ENCODE results near the gene PPARD.
"Not testable (repeated sequence)": the region's sequence is repeated elsewhere in the genome, so short reads cannot be mapped to it uniquely, and the experiment has no call there.

PPARD gene

DNA sequence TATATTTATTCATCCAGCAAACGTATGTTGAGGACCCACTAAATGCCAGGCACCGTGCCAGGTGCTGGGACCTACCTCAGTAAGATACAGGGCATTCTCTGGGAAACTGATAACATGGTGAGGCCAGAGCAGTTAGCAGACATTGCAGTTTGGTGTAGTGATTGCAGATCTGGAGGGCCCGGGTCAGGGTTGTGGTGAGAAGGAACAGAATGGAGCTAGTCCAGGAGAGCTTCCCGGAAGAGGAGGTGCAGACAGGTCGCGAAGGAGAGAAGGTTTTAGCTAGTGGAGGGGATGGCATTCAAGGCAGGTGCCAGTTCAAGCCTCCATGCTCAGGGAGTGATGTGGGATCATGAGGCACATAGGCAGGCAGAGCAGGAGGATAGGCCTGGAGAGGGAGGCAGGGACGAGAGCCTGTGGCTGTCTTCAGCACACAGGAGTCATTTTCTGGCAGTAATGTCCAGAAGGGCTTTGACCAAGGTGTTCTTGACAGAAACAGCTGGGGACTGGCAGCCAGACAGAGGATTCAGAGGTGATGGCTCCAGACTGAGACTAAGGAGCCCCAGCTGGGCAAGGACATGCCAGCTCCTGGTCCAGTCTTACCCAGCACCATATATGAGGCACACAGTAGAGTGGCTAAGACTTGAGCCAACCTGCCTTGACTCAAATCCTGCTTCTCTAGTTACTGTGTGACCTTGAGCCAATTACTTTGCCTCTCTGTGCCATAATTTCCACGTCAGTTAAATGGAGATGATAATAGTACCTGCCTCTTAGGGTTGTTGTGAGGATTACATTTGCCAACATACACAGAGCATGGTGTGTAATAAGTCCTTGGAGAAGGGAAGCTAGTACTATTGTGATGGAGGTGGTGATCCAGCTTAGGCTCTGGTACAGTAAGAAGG lies 61.4 kb downstream of the PPARD start:
- no peak for DNase-seq (ENCODE audit: extremely low read depth in 1 of 2, low read depth in 1 of 2)

- DNase-seq (ENCODE audit: extremely low read depth in 1 of 2, low read depth in 1 of 2), result no peak
Measured at GRCh38 chr6:35406711-35407485, 64.5 kb downstream of the PPARD start.

DNA sequence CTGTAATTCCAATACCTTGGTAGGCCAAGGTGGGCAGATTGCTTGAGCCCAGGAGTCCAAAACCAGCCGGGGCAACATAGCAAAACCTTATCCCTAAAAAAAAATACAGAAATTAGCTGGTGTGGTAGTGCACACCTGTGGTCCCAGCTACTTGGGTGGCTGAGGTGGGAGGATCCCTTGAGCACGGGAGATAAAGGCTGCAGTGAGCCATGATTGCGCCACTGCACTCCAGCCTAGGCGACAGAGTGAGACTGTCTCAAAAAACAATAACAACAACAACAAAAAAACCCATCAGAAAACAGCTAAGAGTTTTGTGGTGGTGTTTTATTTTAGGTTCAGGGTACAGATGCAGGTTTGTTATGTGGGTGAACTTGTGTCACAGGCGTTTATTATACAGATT lies 66.9 kb downstream of the PPARD start:
- DNase-seq (ENCODE audit: extremely low read depth in 1 of 2, low read depth in 1 of 2), result no peak

DNA sequence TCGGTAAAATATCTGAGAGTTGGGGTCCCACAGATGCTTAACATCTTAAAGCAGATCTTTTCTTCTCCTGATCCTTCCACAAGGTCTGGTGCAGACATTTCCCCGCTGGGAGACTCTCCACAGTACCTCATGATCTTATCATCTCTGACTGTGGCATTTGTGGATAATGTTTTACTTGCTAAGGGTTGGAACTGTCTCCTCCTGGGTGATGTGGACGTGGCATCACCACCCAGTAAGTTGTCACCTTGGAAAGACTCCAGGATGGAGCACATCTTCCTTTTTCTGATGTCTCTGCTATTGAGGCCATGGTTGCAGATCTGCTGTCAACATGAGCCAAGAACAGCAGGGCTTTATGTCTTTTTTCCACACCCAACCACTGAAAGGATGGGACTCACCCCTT lies 67.8 kb downstream of the PPARD start:
- DNase-seq (ENCODE audit: extremely low read depth in 1 of 2, low read depth in 1 of 2), result no peak

DNA sequence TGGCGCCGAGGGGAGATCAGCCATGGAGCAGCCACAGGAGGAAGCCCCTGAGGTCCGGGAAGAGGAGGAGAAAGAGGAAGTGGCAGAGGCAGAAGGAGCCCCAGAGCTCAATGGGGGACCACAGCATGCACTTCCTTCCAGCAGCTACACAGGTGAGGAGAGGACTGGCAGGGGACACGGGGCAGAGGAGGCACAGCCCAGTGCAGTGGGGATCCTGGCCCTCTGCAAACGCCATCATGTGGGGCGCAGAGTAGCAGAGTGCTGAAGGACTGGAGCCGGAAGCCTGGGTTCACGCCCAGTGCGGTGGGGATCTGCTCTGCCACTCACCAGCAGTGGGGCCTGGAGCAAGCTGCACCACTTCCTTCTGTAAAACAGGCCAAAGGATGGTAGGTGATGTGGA lies 68.7 kb downstream of the PPARD start:
- DNase-seq (ENCODE audit: extremely low read depth in 1 of 2, low read depth in 1 of 2), result no peak

DNA sequence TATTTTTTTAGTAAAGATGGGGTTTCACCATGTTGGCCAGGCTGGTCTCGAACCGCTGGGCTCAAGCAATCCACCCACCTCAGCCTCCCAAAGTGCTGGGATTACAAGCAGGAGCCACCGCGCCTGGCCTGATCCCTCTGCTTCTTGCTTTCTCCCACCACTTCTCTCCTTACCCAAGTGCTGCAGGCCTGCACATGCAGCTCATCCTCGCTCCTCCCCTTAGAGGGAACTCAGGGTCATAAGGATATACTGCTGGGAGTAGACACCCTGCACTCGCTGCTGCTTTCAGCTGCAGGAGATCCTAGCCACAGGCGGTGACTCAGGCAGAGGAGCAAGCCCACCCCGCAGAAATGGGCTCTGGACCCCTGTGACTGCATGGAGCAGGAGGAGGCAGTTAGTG lies 69.7 kb downstream of the PPARD start:
- no peak for DNase-seq (ENCODE audit: extremely low read depth in 1 of 2, low read depth in 1 of 2)

GRCh38 chr6:35413911-35414310 lies 71.6 kb downstream of the PPARD start:
- DNase-seq (ENCODE audit: extremely low read depth in 1 of 2, low read depth in 1 of 2), result no peak

DNA sequence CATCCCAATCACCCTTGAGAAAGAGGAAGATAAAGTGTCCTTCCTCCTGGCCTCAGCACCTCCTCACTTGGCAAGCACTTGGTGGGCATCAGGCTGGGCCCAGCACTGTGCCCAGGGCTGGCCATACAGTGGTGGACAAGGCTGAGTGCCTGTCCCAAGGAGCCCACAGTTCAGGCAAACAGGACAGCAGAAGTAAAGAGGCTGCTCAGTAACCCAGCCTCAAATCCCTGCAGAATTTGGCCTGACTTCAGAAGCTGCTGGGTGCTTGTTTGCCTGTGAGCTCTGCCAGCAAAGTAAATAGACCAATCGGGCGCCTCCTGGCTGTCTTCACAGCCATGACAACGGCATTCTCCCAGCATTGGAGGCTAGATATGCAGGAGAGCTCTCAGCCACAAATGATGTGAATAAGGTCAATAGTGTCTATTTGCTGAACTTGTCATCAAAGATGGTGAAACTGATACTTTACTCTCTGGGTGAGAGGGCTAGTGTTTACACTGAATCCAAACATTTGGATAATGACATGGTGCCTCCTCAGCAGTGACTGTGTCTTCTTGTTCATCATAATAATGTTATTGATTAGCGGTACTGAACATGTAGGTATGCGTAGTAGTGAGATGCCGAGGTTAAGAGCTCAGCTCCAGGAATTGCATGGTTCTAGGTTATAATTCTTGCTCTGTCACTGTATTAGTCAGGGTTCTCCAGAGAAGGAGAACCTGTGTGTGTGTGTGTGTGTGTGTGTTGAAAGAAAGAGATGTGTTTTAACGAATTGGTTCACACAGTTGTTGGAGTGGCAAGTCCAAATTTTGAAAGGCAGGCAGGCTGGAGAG lies 72.9 kb downstream of the PPARD start:
- no peak for DNase-seq (ENCODE audit: extremely low read depth in 1 of 2, low read depth in 1 of 2)

GRCh38 chr6:35417979-35418661 lies 75.8 kb downstream of the PPARD start:
- no peak for DNase-seq (ENCODE audit: extremely low read depth in 1 of 2, low read depth in 1 of 2)

DNA sequence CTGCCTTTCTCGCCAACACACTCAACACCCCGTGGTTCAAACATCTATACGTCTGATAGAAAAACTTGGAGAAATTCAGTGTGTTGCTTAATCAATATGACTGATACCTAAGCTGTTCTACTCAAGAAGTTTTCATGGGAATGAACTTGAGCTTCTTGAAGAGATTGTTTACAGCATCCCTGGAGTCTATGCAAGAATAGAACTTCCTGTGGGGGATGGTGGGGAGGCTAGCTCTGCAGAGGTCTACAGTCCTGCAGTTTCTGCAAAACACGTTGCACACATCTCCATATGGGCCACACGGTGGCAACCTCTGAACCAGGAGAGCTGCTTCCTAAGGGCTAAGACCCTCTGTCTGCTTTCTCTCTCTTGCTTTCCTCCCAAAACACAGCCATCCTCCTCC lies 77.1 kb downstream of the PPARD start:
- no peak for DNase-seq (ENCODE audit: extremely low read depth in 1 of 2, low read depth in 1 of 2)

DNA sequence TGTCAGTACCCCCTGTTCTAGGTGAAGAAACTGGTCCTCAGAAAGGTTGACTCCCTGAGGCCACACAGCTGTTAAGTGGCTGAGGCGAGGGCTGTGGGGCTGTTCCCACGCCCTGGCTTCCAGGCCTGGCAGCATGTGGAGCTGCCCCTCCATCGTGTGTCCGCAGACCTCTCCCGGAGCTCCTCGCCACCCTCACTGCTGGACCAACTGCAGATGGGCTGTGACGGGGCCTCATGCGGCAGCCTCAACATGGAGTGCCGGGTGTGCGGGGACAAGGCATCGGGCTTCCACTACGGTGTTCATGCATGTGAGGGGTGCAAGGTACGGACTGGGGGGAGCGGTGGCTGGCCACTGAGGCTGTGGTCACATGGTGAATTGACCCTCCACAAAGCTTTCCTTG lies 77.6 kb downstream of the PPARD start:
- no peak for DNase-seq (ENCODE audit: extremely low read depth in 1 of 2, low read depth in 1 of 2)

DNA sequence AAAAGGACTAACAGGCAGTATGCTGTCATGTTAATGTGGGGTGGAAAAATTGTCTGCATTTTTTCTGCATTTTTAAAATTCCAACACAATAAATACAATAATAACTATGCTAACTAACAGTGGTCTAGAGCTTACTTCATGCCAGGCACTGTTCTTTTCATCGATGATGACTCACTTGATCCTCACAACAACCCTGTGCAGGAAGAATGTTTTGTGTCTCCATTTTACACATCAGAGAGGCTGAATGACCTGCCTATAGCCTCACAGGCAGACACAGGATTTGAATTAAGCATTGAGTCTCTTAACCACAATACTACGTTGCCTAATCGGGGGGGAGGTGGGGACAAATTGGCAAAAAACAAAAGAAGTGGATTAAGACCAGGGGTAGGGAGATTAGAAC lies 82.9 kb downstream of the PPARD start:
- DNase-seq (ENCODE audit: extremely low read depth in 1 of 2, low read depth in 1 of 2), result no peak

DNA sequence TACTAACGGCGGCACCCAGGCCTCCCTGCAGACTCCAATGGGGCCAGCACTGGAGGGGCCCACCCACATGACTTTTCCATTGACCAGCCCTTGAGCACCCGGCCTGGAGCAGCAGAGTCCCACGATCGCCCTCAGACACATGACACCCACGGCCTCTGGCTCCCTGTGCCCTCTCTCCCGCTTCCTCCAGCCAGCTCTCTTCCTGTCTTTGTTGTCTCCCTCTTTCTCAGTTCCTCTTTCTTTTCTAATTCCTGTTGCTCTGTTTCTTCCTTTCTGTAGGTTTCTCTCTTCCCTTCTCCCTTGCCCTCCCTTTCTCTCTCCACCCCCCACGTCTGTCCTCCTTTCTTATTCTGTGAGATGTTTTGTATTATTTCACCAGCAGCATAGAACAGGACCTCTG lies 83.7 kb downstream of the PPARD start:
- DNase-seq (ENCODE audit: extremely low read depth in 1 of 2, low read depth in 1 of 2), result no peak

DNA sequence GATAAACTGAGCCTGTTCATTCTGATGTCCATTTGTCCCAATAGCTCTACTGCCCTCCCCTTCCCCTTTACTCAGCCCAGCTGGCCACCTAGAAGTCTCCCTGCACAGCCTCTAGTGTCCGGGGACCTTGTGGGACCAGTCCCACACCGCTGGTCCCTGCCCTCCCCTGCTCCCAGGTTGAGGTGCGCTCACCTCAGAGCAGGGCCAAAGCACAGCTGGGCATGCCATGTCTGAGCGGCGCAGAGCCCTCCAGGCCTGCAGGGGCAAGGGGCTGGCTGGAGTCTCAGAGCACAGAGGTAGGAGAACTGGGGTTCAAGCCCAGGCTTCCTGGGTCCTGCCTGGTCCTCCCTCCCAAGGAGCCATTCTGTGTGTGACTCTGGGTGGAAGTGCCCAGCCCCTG lies 85.1 kb downstream of the PPARD start:
- no peak for DNase-seq (ENCODE audit: extremely low read depth in 1 of 2, low read depth in 1 of 2)

DNA sequence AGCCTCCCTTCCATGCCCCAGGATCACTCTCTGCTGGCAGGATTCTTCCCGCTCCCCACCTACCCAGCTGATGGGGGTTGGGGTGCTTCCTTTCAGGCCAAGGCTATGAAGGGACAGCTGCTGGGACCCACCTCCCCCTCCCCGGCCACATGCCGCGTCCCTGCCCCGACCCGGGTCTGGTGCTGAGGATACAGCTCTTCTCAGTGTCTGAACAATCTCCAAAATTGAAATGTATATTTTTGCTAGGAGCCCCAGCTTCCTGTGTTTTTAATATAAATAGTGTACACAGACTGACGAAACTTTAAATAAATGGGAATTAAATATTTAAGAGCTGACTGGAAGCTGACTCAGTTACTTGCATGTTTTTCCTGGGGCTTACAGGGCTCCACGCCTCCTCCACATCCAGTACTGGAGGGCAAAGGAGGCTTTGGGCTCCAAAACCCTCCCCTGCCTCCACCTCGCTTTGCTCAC lies 85.5 kb downstream of the PPARD start:
- no peak for DNase-seq (ENCODE audit: extremely low read depth in 1 of 2, low read depth in 1 of 2)

GRCh38 chr6:35428421-35429149 lies 86.2 kb downstream of the PPARD start:
- DNase-seq (ENCODE audit: extremely low read depth in 1 of 2, low read depth in 1 of 2), result no peak

- no peak for DNase-seq (ENCODE audit: extremely low read depth in 1 of 2, low read depth in 1 of 2)
Measured at GRCh38 chr6:35429463-35429862, 87.1 kb downstream of the PPARD start.

GRCh38 chr6:35432291-35432690 lies 89.9 kb downstream of the PPARD start:
- no peak for DNase-seq (ENCODE audit: extremely low read depth in 1 of 2, low read depth in 1 of 2)

DNA sequence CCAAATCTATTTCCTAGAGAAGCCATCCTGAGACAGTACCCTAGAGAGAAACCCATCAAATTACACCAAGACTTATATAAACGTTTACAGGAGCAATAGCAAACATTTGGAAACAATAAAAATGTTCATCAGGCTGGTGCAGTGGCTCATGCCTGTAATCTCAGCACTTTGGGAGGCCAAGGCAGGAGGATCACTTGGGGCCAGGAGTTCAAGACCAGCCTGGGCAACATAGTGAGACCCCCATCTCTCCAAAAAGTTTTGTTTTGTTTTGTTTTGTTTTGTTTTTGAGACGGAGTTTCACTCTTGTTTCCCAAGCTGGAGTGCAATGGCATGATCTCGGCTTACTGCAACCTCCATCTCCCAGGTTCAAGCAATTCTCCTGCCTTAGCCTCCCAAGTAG lies 90.3 kb downstream of the PPARD start:
- not testable (repeated sequence) for DNase-seq (ENCODE audit: extremely low read depth in 1 of 2, low read depth in 1 of 2)

Measured in stimulated activated CD8-positive, alpha-beta memory T cell treated with anti-CD3 and anti-CD28 coated beads, Interleukin-7, amount 100 ng/mL, for 48 hours (primary cell).